H1 (cell line): ENCODE measurements around the gene CNFN. TPM values are rescaled to one million over a fixed set of nuclear protein-coding genes. Genes with fewer than 3 reads are reported as not detected.

Source experiments
- CTCF ChIA-PET: fragments of 300-600 bp; sonication (Branson Sonifier 250); formaldehyde crosslinking; loops from one replicate; lab custom pipeline; 2021; ENCODE audit not compliant: partially characterized antibody; lab: Charles Lee
- POLR2A ChIA-PET: fragments of 300-600 bp; sonication (Branson Sonifier 250); formaldehyde crosslinking; loops from one replicate; lab custom pipeline; 2021; ENCODE audit warnings: inconsistent platforms; ENCODE audit not compliant: partially characterized antibody; lab: Charles Lee
- DNase-seq, 2 experiments: peaks; one replicate each; pipeline versions ENCODE4 v3.0.0 to v3.0.0-alpha.2; 2010 to 2022; ENCODE audit warnings: low spot score in 2 of 2, low read depth in 1 of 2, mixed read lengths in 1 of 2
- FAIRE-seq: peaks from 2 replicates; lab custom pipeline; 2011; peaks lifted over from hg19 to GRCh38; lab: Jason Lieb, UNC
- H2AFZ ChIP-seq: 2 replicates; pipeline ENCODE4 v1.8.1; 2012; ENCODE audit warnings: low read length, inconsistent platforms
- H2AK5ac ChIP-seq: 2 replicates; pipeline ENCODE4 v1.6.1; 2013; ENCODE audit warnings: low read depth, low read length
- H2BK120ac ChIP-seq: replicated peaks from 2 replicates; pipeline ENCODE3; 2013; ENCODE audit warnings: low read depth, low read length, inconsistent platforms
- H2BK12ac ChIP-seq: 2 replicates; pipeline ENCODE4 v1.6.1; 2013; ENCODE audit warnings: low read depth, low read length
- H2BK15ac ChIP-seq: 2 replicates; pipeline ENCODE4 v1.6.1; 2013; ENCODE audit warnings: low read length
- H2BK20ac ChIP-seq: 2 replicates; pipeline ENCODE4 v1.6.1; 2013; ENCODE audit warnings: low read length
- H2BK5ac ChIP-seq: 2 replicates; pipeline ENCODE4 v1.6.1; 2013; ENCODE audit warnings: low read depth, low read length
- H3K14ac ChIP-seq: 2 replicates; pipeline ENCODE4 v1.6.1; 2013; ENCODE audit warnings: inconsistent platforms; ENCODE audit not compliant: insufficient read length
- H3K18ac ChIP-seq: 2 replicates; pipeline ENCODE4 v1.6.1; 2013; ENCODE audit warnings: low read length; ENCODE audit errors: extremely low read depth
- H3K23ac ChIP-seq: 2 replicates; pipeline ENCODE4 v1.6.1; 2013; ENCODE audit warnings: inconsistent platforms; ENCODE audit not compliant: insufficient read length
- H3K23me2 ChIP-seq: 2 replicates; pipeline ENCODE4 v1.6.1; 2013; ENCODE audit warnings: low read depth, low read length
- H3K27ac ChIP-seq: 2 replicates; pipeline ENCODE4 v1.6.1; 2011; ENCODE audit warnings: low read depth, low read length, inconsistent platforms
- H3K27me3 ChIP-seq, 4 experiments: replicated peaks in 1 of 4; 1 replicate in 1 of 4; 2 replicates in 3 of 4; pipeline versions ENCODE4 v1.6.1 to v1.8.1; 2011 to 2013; ENCODE audit warnings: low read length in 3 of 4, mild to moderate bottlenecking in 3 of 4, inconsistent platforms in 2 of 4, mixed read lengths in 2 of 4, moderate library complexity in 1 of 4; ENCODE audit not compliant: control insufficient read depth in 3 of 4, insufficient read depth in 3 of 4; ENCODE audit errors: extremely low read depth in 1 of 4
- H3K36me3 ChIP-seq, 4 experiments: 2 replicates each; pipeline versions ENCODE4 v1.6.1 to v1.8.1; 2011 to 2013; ENCODE audit warnings: mild to moderate bottlenecking in 4 of 4, low read length in 3 of 4, moderate library complexity in 2 of 4, control low read depth in 1 of 4, inconsistent platforms in 1 of 4; ENCODE audit not compliant: insufficient read depth in 4 of 4, control insufficient read depth in 2 of 4
- H3K4ac ChIP-seq: replicated peaks from 2 replicates; pipeline ENCODE3; 2013; ENCODE audit warnings: low read length, low read depth, mixed read lengths, inconsistent platforms; ENCODE audit not compliant: insufficient read length
- H3K4me1 ChIP-seq, 4 experiments: replicated peaks in 1 of 4; 1 replicate in 1 of 4; 2 replicates in 3 of 4; pipeline versions ENCODE4 v1.6.1 to v1.8.1; 2011 to 2013; ENCODE audit warnings: low read length in 3 of 4, inconsistent platforms in 2 of 4, mixed read lengths in 1 of 4; ENCODE audit not compliant: insufficient read depth in 4 of 4, control insufficient read depth in 3 of 4
- H3K4me2 ChIP-seq, 2 experiments: 2 replicates each; pipeline versions ENCODE4 v1.6.1 to v1.8.1; 2011 to 2013; ENCODE audit warnings: low read depth in 2 of 2, low read length in 2 of 2, control low read depth in 1 of 2, inconsistent platforms in 1 of 2, mild to moderate bottlenecking in 1 of 2; ENCODE audit not compliant: insufficient read depth in 1 of 2
- H3K4me3 ChIP-seq, 4 experiments: fragments of 200-600, 300-600 bp in 1 of 4; sonication (generic), shearing (Covaris generic), sonication (Bioruptor Twin) in 1 of 4; 2 replicates each; pipeline versions ENCODE4 v1.5.1 to v1.8.1; 2011 to 2016; ENCODE audit warnings: low read length in 4 of 4, low read depth in 3 of 4, control low read depth in 2 of 4, inconsistent platforms in 2 of 4, mild to moderate bottlenecking in 2 of 4, mixed read lengths in 1 of 4, moderate library complexity in 1 of 4; ENCODE audit not compliant: insufficient read depth in 2 of 4; ENCODE audit errors: extremely low read depth in 1 of 4
- H3K56ac ChIP-seq: replicated peaks from 2 replicates; pipeline ENCODE3; 2013; ENCODE audit warnings: low read depth, mild to moderate bottlenecking, mixed read lengths, low read length, inconsistent platforms; ENCODE audit not compliant: insufficient read length
- H3K79me1 ChIP-seq: 2 replicates; pipeline ENCODE4 v1.6.1; 2013; ENCODE audit warnings: low read depth, low read length, control low read depth
- H3K79me2 ChIP-seq, 2 experiments: 2 replicates each; pipeline versions ENCODE4 v1.6.1 to v1.8.1; 2012 to 2013; ENCODE audit warnings: low read length in 2 of 2, mild to moderate bottlenecking in 2 of 2, inconsistent platforms in 1 of 2; ENCODE audit not compliant: insufficient read depth in 2 of 2, control insufficient read depth in 1 of 2
- H3K9ac ChIP-seq, 4 experiments: replicated peaks in 1 of 4; 1 replicate in 1 of 4; 2 replicates in 3 of 4; pipeline versions ENCODE4 v1.6.1 to v1.8.1; 2011 to 2013; ENCODE audit warnings: low read depth in 3 of 4, low read length in 3 of 4, control low read depth in 2 of 4, mild to moderate bottlenecking in 2 of 4, moderate library complexity in 2 of 4, inconsistent platforms in 1 of 4; ENCODE audit errors: extremely low read depth in 1 of 4
- H3K9me3 ChIP-seq, 2 experiments: 2 replicates each; pipeline versions ENCODE4 v1.6.1 to v1.8.1; 2012 to 2013; ENCODE audit warnings: mild to moderate bottlenecking in 2 of 2, moderate library complexity in 2 of 2, control low read depth in 1 of 2, inconsistent platforms in 1 of 2, low read depth in 1 of 2, low read length in 1 of 2, mixed read lengths in 1 of 2; ENCODE audit not compliant: insufficient read depth in 2 of 2
- H4K20me1 ChIP-seq, 2 experiments: replicated peaks in 1 of 2; 2 replicates each; pipeline versions ENCODE3 to v1.8.1; 2011 to 2013; ENCODE audit warnings: inconsistent platforms in 2 of 2, low read length in 2 of 2, mild to moderate bottlenecking in 1 of 2; ENCODE audit not compliant: insufficient read depth in 2 of 2, control insufficient read depth in 1 of 2
- H4K5ac ChIP-seq: 2 replicates; pipeline ENCODE4 v1.6.1; 2013; ENCODE audit warnings: low read length, low read depth, mixed read lengths, inconsistent platforms; ENCODE audit not compliant: insufficient read length
- H4K8ac ChIP-seq: 2 replicates; pipeline ENCODE4 v1.8.0; 2013; ENCODE audit warnings: mild to moderate bottlenecking, moderate library complexity, low read length, inconsistent platforms; ENCODE audit not compliant: insufficient read depth; ENCODE audit errors: extremely low read depth
- H4K91ac ChIP-seq: replicated peaks from 2 replicates; pipeline ENCODE3; 2013; ENCODE audit warnings: low read length, mixed read lengths, inconsistent platforms; ENCODE audit not compliant: insufficient read length
- FOSL1 ChIP-seq: IDR thresholded peaks from 2 replicates; pipeline ENCODE4 v1.6.1; 2011; ENCODE audit warnings: mild to moderate bottlenecking, low read depth, low read length, moderate library complexity; ENCODE audit not compliant: insufficient read depth
- HDAC2 ChIP-seq, 2 experiments: fragments of 300-600 bp in 1 of 2; sonication (generic) in 1 of 2; IDR thresholded peaks; 2 replicates each; pipeline ENCODE4 v1.6.1; 2011 to 2012; ENCODE audit warnings: low read depth in 2 of 2, low read length in 2 of 2, mild to moderate bottlenecking in 2 of 2, moderate library complexity in 2 of 2, borderline replicate concordance in 1 of 2, inconsistent platforms in 1 of 2
- RAD21 ChIP-seq, 2 experiments: IDR thresholded peaks in 1 of 2; conservative IDR thresholded peaks in 1 of 2; 2 replicates each; pipeline ENCODE4 v1.6.1; 2011; ENCODE audit warnings: low read depth in 2 of 2, low read length in 2 of 2, improper control_type of control experiment in 1 of 2, inconsistent platforms in 1 of 2, mild to moderate bottlenecking in 1 of 2, moderate library complexity in 1 of 2
- SRF ChIP-seq: IDR thresholded peaks from 2 replicates; pipeline ENCODE4 v1.6.1; 2011; ENCODE audit warnings: mild to moderate bottlenecking, low read depth, low read length, moderate library complexity
- WGBS, 2 experiments: shearing (Covaris generic) in 1 of 2; methylation state at CpG; one replicate each; pipeline versions ENCODE4 v1.1.6 to v1.1.7; 2013 to 2015; ENCODE audit warnings: low lambda C conversion rate in 2 of 2, mixed read lengths in 2 of 2, inconsistent platforms in 1 of 2, low coverage in 1 of 2, missing lambda C conversion rate in 1 of 2; ENCODE audit not compliant: insufficient replicate concordance in 2 of 2, insufficient coverage in 1 of 2, insufficient read length in 1 of 2; ENCODE audit errors: extremely low coverage in 1 of 2, missing lambda C conversion rate in 1 of 2; 5-methylcytosine and 5-hydroxymethylcytosine counted together
- polyA plus RNA-seq, 7 experiments: library from polyadenylated mRNA; depleted of rRNA in 3 of 7; stranded (reverse) in 5 of 7; unstranded in 2 of 7; fragments of >200 nt in 5 of 7; fragments of 200-250 nt in 2 of 7; gene quantifications; 1 replicate in 5 of 7; 2 replicates in 1 of 7; 4 replicates in 1 of 7; pipeline versions ENCODE4 v1.2.1 to v1.2.3, GENCODE V29; 2011 to 2013; ENCODE audit warnings: missing spikeins in 2 of 7, mixed read lengths in 2 of 7
- total RNA-seq: library from RNA; stranded (reverse); fragmentation: NEBNext Ultra II Directional; extraction: Animal tissue kit (Norgen Biotek cat#: 25700); gene quantifications from 2 replicates; pipeline ENCODE4 v1.2.1, GENCODE V29; 2021
- TF ChIP-seq, protein P1 (sequence below): IDR thresholded peaks from 2 replicates; pipeline ENCODE4 v1.6.1; 2011; ENCODE audit warnings: low read depth, mild to moderate bottlenecking, low read length; ENCODE audit not compliant: insufficient read depth

CNFN gene
- total and polyA plus RNA-seq, 2 of the 8 experiments (the other 6 are each of a cell fraction or from before 2014, with no cell fraction given) = 8.9 to 31.5 TPM

- Histone ChIP-seq H3K9ac (peak overlapping the region in 2 of 4 experiments; percentile 44 to 67; a peak in 3 of 7 replicates), H3K4me1 (peaks cover 7 to 14% (median 10%) of the 10 kb centered on the region in 4 experiments; a peak in 6 of 7 replicates), H3K4me3 (peak overlapping the region; percentile 67 to 90 (median 75)), H3K36me3 (no peaks in the 10 kb centered on the region; a peak in 1 of 8 replicates), H3K18ac (peak overlapping the region; percentile 48), H3K79me2 (peaks cover 0 to 5% of the 10 kb centered on the region in 2 experiments; a peak in 1 of 4 replicates), H2BK12ac (peak overlapping the region; percentile 27; the same call in 1 of the 2 replicates), H3K4me2 (peak overlapping the region; percentile 94 to 95), H4K8ac (no peak overlapping the region; the same call in 1 of the 2 replicates), H4K20me1 (peaks cover 13 to 27% of the 10 kb centered on the region in 2 experiments), H2AK5ac (no peak overlapping the region), H3K79me1 (peaks cover 9% of the 10 kb centered on the region), H2BK120ac (no peak overlapping the region), H3K27me3 (peaks cover 0 to 10% (median 5%) of the 10 kb centered on the region in 4 experiments; a peak in 5 of 7 replicates), H3K14ac (no peak overlapping the region), H2BK20ac (no peak overlapping the region), H2BK15ac (no peak overlapping the region), H3K56ac (no peak overlapping the region), H3K23me2 (peaks cover 14% of the 10 kb centered on the region; the same call in 1 of the 2 replicates), H2BK5ac (no peak overlapping the region), H4K5ac (no peak overlapping the region), H4K91ac (peak overlapping the region; percentile 70), H3K9me3 (no peaks in the 10 kb centered on the region), H3K27ac (no peak overlapping the region), H3K23ac (no peak overlapping the region), H3K4ac (peak overlapping the region; percentile 35), H2AFZ (no peak overlapping the region)
- 46% methylated on average over 31 of the region's 34 CpGs; no CpG with 5 or more reads in 1 of the 2 experiments for WGBS, 2 experiments
- ChIA-PET POLR2A (interaction anchor here (0.8 to 7.7 kb wide), 7 partner anchors 8 to 42 kb away, joined by 3 to 47 read pairs (median 6); partner anchors contain the start of gene CNFN), CTCF (interaction anchor here (1.1 to 3.2 kb wide), 9 partner anchors 10 to 49 kb away, joined by 3 to 27 read pairs (median 4); no protein-coding TSS in a partner anchor)
- DNase-seq (no peak), FAIRE-seq (no peak)
- TF ChIP-seq HDAC2 (IDR thresholded peaks at IDR 0.05; ENCODE audit: borderline replicate concordance in 1 of 2, low read depth in 2 of 2, low read length in 2 of 2) (no peak), RAD21 (IDR thresholded peaks at IDR 0.05 in 1 of 2, conservative IDR thresholded peaks at IDR 0.05 in 1 of 2; ENCODE audit: low read depth in 2 of 2, low read length in 2 of 2) (no peak), FOSL1 (no peak), SRF (no peak)
- TF ChIP-seq, protein P1, sequence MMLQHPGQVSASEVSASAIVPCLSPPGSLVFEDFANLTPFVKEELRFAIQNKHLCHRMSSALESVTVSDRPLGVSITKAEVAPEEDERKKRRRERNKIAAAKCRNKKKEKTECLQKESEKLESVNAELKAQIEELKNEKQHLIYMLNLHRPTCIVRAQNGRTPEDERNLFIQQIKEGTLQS = no peak
Observed at GRCh38 chr19:42402376-42403116, 12.4 kb upstream of the CNFN start.
